ENCODE data around the gene LTB. TPM values are rescaled to one million over a fixed set of nuclear protein-coding genes. Genes with fewer than 3 reads are reported as not detected.

LTB gene
- total and polyA plus RNA-seq, 9 of the 15 experiments (the other 6 are each of a cell fraction or from before 2014, with no cell fraction given), result 0.07 to 0.51 TPM; not detected in 7

DNA sequence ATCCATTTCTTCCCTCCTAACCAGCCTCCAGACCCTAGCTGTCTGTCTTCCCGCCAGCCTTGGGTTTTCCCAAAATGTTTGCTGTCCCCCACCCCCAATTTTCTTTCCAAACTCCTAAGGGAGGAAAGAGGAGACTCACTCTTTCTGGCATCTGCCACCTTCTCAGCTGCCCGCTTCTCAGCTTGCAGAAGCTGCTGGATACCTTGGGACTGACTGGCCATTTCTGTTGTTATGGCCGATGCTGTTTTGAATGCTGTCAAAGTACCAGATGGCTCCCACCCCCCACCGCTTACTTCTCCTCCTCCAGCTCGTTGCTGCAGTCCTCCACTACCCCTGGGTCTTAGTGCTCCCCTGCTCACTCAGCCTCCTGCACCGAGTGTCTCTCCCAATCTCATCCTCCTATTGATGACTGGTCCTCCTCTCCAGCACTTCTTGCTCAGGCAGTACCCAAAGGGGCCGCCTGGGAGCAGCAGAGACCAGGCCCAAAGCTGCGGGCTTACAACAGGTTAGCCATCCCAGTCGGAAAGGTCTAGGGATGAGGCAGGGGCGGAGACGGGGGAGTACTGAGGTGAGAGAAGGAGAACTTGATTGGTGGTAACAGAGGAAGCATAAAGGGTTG, 35.8 kb downstream of the LTB start, which contains the start of gene ATP6V1G2 (continued):
- TF ChIP-seq VEZF1 (CRISPR knock-in tag; IDR thresholded peaks at IDR 0.05), result no peak; the same call in 1 of the 2 replicates
- TF ChIP-seq ERF (CRISPR knock-in tag; IDR thresholded peaks at IDR 0.05), result no peak
- TF ChIP-seq, protein P1, sequence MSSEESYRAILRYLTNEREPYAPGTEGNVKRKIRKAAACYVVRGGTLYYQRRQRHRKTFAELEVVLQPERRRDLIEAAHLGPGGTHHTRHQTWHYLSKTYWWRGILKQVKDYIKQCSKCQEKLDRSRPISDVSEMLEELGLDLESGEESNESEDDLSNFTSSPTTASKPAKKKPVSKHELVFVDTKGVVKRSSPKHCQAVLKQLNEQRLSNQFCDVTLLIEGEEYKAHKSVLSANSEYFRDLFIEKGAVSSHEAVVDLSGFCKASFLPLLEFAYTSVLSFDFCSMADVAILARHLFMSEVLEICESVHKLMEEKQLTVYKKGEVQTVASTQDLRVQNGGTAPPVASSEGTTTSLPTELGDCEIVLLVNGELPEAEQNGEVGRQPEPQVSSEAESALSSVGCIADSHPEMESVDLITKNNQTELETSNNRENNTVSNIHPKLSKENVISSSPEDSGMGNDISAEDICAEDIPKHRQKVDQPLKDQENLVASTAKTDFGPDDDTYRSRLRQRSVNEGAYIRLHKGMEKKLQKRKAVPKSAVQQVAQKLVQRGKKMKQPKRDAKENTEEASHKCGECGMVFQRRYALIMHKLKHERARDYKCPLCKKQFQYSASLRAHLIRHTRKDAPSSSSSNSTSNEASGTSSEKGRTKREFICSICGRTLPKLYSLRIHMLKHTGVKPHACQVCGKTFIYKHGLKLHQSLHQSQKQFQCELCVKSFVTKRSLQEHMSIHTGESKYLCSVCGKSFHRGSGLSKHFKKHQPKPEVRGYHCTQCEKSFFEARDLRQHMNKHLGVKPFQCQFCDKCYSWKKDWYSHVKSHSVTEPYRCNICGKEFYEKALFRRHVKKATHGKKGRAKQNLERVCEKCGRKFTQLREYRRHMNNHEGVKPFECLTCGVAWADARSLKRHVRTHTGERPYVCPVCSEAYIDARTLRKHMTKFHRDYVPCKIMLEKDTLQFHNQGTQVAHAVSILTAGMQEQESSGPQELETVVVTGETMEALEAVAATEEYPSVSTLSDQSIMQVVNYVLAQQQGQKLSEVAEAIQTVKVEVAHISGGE (CRISPR knock-in tag; IDR thresholded peaks at IDR 0.05), result peak in 2 of 3 experiments; percentile 33 to 88; a peak in 2 of 6 replicates
- peak; percentile 41 to 51; a peak in 3 of 4 replicates for TF ChIP-seq NRF1 (conservative IDR thresholded peaks at IDR 0.05 in 1 of 2, IDR thresholded peaks at IDR 0.05 in 1 of 2)
- peak; percentile 56; the same call in 1 of the 2 replicates for TF ChIP-seq SOX6 (IDR thresholded peaks at IDR 0.05)
- TF ChIP-seq ETV5 (CRISPR knock-in tag; IDR thresholded peaks at IDR 0.05; ENCODE audit: low read depth), result no peak
- no peak for TF ChIP-seq ZNF232 (CRISPR knock-in tag; IDR thresholded peaks at IDR 0.05)
- TF ChIP-seq CBX1 (IDR thresholded peaks at IDR 0.05; ENCODE audit: low read depth), result no peak
- TF ChIP-seq, protein P2, sequence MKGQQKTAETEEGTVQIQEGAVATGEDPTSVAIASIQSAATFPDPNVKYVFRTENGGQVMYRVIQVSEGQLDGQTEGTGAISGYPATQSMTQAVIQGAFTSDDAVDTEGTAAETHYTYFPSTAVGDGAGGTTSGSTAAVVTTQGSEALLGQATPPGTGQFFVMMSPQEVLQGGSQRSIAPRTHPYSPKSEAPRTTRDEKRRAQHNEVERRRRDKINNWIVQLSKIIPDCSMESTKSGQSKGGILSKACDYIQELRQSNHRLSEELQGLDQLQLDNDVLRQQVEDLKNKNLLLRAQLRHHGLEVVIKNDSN (CRISPR knock-in tag; IDR thresholded peaks at IDR 0.05), result no peak
- TF ChIP-seq, protein P3, sequence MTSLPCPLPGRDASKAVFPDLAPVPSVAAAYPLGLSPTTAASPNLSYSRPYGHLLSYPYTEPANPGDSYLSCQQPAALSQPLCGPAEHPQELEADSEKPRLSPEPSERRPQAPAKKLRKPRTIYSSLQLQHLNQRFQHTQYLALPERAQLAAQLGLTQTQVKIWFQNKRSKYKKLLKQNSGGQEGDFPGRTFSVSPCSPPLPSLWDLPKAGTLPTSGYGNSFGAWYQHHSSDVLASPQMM (CRISPR knock-in tag; IDR thresholded peaks at IDR 0.05), result no peak
- TF ChIP-seq ZNF507 (tag; conservative IDR thresholded peaks at IDR 0.05), result no peak
- TF ChIP-seq HCFC1 (IDR thresholded peaks at IDR 0.05; ENCODE audit: low read depth, low read length), result peak; percentile 50; the same call in 1 of the 2 replicates
- no peak for TF ChIP-seq ZNF77 (CRISPR knock-in tag; IDR thresholded peaks at IDR 0.05)
- TF ChIP-seq RBM39 (optimal IDR thresholded peaks at IDR 0.05; ENCODE audit: low read depth, low read length), result peak; percentile 82
- no peak for TF ChIP-seq SNIP1 (IDR thresholded peaks at IDR 0.05; ENCODE audit: low read depth)
- peak; percentile 97 to 100 (median 99) for TF ChIP-seq CTCF (IDR thresholded peaks at IDR 0.05 in 2 of 3, conservative IDR thresholded peaks at IDR 0.05 in 1 of 3; ENCODE audit: insufficient read depth in 2 of 3, low read depth in 1 of 3, low read length in 3 of 3)
- TF ChIP-seq KDM5B (IDR thresholded peaks at IDR 0.05; ENCODE audit: insufficient replicate concordance, low read depth, low read length), result no peak
- no peak for TF ChIP-seq SMAD4 (CRISPR knock-in tag; conservative IDR thresholded peaks at IDR 0.05)
- TF ChIP-seq ZNF644 (tag; IDR thresholded peaks at IDR 0.05; ENCODE audit: low read depth), result no peak
- TF ChIP-seq OTX1 (CRISPR knock-in tag; IDR thresholded peaks at IDR 0.05), result no peak

All from K562 (cell line).